ENCODE measurements around the gene GPER1.

DNA sequence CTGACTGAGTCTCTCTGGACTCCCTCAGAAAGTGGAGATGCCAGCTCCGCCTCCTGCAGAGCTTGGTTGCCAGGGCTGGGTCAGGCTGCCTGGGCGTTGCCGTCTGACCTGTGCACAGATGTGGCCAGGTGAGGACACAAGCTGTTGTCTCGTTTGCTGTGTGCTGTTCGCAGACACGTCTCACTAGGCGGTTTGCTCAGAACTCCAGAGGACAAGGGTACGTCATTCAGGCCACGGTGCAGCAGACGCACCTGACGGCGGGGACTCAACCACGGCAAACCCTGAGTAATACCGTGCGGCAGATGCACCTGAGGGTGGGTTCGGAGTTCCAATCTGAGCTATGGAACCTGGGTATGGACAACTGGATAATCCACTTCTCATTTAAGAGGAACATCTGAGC is 11.7 kb downstream of the GPER1 start:
- TF ChIP-seq POLR2AphosphoS5 (IDR thresholded peaks at IDR 0.05; ENCODE audit: low read depth, low read length) (no peak), SIN3A (IDR thresholded peaks at IDR 0.05; ENCODE audit: borderline replicate concordance, insufficient read depth, low read length) (no peak)
- TF ChIP-seq, protein P1, sequence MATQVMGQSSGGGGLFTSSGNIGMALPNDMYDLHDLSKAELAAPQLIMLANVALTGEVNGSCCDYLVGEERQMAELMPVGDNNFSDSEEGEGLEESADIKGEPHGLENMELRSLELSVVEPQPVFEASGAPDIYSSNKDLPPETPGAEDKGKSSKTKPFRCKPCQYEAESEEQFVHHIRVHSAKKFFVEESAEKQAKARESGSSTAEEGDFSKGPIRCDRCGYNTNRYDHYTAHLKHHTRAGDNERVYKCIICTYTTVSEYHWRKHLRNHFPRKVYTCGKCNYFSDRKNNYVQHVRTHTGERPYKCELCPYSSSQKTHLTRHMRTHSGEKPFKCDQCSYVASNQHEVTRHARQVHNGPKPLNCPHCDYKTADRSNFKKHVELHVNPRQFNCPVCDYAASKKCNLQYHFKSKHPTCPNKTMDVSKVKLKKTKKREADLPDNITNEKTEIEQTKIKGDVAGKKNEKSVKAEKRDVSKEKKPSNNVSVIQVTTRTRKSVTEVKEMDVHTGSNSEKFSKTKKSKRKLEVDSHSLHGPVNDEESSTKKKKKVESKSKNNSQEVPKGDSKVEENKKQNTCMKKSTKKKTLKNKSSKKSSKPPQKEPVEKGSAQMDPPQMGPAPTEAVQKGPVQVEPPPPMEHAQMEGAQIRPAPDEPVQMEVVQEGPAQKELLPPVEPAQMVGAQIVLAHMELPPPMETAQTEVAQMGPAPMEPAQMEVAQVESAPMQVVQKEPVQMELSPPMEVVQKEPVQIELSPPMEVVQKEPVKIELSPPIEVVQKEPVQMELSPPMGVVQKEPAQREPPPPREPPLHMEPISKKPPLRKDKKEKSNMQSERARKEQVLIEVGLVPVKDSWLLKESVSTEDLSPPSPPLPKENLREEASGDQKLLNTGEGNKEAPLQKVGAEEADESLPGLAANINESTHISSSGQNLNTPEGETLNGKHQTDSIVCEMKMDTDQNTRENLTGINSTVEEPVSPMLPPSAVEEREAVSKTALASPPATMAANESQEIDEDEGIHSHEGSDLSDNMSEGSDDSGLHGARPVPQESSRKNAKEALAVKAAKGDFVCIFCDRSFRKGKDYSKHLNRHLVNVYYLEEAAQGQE (IDR thresholded peaks at IDR 0.05; ENCODE audit: insufficient read depth in 1 of 2, low read depth in 2 of 2, low read length in 2 of 2), result no peak

Data from PFSK-1 (cell line).